GM21786 (cell line): Measurements from ENCODE around the gene ASF1B.

Experiments
- ATAC-seq: cut with Tn5 transposase; IDR thresholded peaks from one replicate; pipeline ENCODE4 v1.9.1; 2021; ENCODE audit not compliant: unreplicated experiment

ASF1B gene

DNA sequence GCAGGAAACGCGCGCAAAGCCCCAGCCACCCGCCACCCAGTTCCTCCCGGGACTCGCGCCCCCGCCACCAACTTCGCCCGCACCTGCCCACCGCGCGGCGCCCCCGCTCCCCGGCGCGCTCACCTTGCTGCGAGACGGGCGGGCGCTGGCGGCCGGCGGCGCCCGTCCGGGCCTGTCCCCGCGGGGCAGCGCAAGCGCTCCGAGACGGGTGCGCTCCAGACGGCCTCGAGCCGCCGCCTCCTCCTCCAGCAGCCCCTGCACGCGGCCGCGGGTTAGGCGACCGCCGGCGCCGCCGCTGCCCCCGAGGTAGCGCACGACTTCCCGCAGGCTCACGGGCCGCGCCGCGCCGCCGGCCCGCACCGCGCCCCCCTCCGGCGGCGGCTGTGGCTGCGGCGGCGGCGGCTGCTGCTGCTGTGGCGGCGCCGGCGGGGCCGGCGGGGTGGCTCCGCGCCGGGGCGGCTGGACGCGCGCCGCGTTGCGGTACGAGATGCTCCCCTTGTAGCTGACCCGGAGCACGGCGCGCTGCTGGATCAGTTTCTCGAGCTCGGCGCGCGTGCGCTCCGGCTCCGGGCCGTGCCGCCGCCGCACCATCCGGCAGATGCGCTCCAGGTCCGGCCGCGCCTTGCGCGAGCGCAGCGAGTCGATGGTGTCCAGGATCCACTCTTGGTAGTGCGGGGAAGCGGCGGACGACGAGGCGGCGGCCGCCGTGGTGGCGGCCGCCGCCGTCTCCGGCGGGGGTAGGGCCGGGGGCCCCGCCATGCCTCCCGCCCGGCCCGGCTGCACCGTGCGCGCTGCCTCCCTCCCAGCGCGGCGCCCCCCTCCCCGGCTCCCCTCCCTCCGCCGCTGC is 46.5 kb downstream of the ASF1B start:
- ATAC-seq: no peak

DNA sequence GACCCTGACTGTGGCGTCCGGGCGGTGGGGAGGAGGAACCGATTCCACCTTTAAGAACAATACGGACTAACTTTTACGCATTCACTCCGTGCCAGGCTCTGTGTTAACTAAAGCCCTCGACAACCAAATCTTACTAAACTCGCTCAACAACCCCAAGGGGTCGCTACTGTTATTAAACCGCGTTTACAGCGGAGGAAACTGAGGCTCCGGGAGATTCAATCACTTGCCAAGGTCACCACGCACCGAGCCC is 47.1 kb downstream of the ASF1B start:
- no peak for ATAC-seq

DNA sequence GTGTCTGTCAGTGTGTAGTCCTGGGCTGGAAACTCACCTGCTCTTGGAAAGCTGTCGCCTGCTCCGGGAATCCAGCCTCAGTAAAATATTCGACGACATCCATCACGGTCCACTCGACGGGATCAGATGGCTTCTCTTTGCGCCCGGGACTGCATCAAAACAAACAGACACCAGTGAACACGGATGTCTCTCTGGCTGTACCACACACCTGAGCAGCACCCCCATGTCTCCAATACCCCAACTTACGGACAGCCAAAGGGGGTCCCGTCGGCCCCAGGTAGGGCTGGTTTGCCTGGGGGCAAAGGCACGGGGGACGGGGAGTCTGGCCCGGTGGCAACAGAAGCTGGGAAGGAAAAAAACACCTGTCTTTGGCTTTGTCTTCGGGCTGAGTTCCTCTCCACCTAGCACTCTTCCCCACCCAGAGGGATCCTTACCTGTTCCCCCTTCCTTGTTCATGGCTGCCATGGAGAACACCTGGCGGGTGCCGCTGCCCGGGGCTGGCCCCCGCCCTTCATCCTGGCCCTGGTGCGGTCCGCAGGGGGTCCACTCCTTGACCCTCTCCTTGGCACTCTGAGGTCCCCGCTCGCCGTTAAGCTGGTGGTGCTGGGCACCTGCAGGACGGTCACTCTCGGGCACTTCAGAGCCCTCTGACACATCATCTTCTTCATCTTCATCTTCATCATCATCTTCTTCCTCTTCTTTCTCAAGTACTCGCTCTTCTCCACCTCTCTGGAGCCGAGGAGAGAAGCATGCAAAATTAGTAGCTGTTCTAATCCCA is 47.6 kb downstream of the ASF1B start:
- no peak for ATAC-seq

DNA sequence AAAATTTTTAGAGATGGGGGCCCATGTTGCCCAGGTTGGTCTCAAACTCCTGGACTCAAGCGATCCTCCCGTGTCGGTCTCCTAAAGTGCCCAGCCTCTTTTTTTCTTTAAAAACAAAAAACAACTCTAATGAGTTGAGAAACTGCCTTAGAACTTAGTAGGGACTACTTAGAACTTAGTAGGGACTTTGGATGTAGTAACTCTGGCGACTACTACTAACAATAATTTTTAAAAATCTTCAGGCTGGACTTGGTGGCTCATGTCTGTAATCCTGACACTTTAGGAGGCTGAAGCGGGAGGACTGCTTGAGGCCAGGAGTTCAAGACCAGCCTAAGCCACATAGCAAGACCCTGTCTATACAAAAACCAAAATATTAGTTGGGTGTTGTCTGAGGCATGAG is 50.3 kb downstream of the ASF1B start:
- ATAC-seq: no peak

DNA sequence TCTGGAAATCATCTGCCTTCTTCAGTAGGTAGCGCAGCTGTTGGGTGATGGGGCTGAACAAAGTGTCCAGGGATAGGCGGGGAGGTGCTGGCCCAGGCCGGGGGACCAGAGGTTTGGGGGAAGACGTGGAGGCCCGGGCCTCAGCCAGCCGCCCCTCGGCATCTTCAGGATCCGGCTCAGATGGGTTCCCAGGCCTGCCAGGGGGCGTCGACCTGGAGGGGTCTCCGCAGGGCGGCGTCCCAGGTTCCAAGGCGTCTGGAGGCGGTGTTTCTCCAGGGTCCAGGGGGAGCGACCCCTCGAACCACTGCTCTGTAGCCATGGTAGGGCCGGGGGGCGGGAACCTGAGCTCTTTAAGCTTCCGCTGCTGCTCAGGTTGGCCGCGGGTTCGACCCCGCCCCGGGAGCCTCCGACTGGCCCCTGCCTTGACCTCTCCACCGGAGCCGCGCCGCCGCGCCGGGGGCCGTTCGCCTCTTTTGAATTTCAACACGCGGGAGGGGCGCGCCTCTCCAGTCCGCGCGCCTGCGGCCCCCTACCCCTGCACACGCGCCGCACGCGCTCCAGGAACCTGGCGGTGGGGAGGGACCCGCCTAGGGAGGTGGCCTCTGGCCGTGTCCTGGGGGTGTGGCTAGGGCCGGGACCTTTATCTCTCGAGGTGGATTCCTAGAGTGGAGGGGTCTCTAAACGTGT is 50.9 kb downstream of the ASF1B start, which contains the start of gene C19orf67:
Gene C19orf67, minus strand, starts transcription at position 475 of the 687 bp plus-strand sequence. Its CDS starts 156 bp downstream, at position 319.
- no peak for ATAC-seq

DNA sequence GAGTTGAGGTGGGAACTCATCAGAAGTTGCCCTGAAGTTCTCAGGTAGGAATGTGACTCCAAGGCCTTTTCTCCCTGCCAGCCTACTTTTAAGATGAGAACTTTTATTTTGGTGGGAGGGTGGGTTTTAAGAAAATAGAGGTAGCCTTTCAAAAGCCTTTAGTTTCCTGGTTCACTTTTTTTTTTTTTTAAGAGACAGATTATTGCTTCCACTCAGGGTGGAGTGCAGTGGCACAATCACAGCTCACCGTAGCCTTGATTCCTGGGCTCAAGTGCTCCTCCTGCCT is 53.8 kb downstream of the ASF1B start:
- no peak for ATAC-seq

DNA sequence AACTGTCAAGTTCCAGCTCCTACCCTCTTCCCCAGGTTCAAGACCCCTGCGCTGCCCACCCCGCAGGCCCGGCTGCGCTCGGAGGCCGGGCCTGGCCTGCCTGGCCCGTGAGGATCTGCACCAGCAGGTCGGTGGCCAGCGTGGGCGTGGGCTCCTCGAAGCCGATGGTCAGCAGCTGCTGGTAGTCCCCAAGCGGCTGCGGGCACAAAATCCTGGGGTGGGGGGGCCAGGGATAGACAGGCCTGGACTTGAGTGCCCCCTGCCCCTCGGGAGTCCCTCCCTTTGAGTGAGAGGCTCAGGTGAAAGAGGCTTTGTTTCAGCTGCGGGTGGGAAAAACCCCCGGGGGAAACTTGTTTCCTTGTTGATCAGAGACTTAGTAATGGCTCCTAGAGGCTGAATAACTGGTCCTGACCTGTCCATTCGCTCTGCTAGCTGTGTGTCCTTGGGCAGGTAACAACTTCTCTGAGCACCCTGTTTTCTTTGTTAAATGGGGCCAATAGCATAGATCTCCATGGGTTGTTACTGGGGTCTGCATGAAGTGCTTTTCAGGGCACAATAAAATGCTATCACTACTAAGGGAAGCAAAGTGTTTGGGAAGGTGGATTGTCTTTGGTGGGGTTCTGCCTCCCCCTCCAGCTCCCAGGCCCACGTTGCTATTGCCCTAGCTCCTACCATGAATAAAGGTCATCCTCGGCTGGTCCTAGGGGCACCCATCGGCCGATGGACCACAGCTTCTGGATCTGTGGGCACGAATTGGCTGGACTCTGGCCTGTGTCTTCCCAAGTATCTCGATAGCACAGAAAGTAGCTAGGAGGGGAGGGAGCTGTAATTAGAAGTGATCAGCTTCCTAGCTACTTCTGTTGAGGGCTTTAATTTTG is 54.4 kb downstream of the ASF1B start:
- peak; percentile 9 for ATAC-seq

DNA sequence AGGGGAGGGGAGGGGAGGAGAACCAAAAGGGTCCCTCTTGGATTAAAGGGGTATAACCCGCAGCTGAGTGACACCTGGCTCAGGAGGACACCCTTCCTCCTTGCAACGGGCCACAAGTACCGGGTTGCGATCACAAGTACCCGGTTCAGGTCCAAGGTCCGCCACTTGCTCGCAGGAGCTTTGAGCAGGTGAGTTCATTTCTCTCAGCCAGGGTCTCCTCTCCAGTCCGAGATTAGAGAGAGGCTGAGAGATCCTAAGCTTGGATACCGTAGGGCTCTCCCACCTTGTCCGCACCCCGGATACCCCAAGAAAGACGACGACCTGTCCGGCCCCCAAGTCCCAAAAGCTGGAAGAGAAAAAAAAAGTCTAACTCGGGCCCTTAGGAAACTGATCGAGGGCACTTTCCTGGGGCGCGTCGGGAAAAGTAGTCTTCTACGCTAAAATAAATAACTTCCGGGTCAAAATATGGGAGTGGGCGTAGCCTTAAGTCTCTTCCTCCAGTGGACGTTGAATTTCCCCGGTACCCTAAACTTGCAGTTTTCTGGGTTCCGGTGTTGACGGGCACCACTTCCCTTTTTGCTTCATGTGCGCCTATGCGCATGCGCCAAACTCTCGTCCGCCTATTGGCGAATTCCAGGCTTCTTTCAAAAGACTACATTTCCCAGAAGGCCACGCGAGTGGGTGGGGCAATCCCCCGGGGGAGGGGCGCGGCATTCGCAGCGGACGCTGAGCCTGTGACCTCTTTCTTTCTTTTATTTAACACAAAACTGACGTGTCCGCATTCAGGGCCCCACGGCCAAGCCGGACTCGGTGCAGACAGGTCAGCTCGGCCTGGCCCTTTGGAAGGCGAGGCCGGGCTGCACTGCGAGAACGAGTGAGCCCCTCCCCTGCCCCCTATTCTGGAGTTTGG is 55.2 kb downstream of the ASF1B start:
- peak; percentile 88 for ATAC-seq

DNA sequence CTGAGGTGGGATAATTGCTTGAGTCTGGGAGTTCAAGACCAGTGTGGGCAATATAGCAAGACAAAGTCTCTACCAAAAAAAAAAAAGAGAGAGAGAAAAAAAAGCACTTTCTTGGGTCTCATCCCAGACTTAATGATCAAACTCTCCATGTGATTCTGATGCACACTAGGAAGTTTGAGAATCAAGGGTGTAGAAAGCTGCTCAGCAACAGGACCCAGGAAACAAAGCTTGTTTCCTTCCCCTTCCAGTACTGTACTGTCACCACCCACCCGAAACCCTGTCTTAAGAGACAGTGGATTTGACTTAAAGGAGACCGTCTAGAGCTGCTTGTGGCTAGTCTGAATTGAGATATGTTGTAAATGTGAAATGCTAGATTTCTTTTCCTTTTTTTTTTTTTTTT is 58.0 kb downstream of the ASF1B start:
- no peak for ATAC-seq

DNA sequence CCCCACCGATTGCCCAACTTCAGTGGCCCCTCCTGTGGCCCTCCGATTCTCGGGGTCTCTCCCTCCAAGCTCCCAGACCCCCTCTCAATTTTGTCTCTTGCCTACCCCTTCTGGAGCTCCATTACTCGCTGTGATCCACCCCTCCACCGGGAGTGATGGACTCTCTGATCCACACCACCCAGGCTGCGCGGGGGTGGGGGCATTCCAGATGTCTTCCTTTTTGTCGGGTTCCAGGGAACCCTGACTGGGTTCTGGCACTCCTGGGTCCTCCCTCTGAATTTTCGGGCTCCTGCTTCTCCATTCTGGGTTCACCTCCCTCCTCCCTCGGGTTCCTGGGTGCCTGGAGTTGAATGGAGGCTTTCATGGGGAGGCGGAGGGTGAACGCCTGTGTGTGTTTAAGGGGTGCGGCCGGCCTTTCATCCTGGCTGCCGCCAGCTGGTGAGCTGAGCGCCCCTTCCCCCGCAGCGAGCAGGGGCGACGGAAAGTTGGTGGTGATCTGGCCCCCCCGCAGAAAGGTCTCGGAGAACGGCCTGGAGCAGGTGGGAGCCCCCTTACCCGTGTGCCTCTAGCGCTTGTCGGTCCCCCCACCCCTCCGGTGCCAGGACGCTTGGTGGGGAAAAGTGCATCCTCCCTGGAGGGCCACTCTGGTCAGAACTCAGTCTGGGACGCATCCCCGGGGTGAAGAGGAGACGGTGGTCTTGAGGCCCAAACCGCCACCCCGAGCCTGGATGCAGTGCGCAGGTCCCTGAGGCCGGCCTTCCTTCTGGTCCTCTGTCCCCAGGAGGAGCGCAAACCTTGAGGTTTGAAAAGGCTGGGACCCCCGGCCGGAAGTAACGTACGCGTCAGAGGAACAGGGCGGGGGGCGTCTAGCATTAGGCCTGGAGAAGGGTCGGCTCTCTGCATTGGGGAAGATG is 62.2 kb downstream of the ASF1B start:
- no peak for ATAC-seq

DNA sequence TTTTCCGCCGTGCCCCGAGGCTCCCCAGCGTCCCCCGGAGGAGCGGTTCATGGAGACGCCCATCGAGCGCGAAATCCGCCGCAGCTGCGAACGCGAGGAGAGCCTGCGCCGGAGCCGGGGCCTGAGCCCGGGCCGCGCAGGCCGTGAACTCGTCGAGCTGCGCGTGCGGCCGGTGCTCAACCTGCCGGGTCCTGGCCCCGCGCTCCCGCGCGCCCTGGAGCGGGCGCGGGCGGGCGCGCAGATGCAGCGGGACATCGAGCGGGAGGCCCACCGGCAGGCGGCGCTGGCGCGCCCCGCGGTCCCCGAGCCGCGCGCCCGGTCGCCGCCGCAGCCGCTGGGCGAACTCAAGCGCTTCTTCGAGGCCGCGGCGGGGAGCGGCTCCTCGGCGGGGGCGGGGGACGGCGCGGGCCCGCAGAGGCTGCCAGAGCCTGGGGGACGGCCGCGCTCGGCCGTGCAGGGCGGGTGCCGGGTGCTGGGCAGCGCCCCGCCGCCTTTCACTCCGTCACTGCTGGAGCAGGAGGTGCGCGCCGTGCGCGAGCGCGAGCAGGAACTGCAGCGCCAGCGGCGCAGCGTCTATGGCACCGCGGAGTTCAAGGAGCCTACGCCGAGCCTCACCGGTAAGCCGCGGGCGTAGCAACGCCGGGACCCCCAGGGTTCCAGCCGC is 63.0 kb downstream of the ASF1B start:
- no peak for ATAC-seq

DNA sequence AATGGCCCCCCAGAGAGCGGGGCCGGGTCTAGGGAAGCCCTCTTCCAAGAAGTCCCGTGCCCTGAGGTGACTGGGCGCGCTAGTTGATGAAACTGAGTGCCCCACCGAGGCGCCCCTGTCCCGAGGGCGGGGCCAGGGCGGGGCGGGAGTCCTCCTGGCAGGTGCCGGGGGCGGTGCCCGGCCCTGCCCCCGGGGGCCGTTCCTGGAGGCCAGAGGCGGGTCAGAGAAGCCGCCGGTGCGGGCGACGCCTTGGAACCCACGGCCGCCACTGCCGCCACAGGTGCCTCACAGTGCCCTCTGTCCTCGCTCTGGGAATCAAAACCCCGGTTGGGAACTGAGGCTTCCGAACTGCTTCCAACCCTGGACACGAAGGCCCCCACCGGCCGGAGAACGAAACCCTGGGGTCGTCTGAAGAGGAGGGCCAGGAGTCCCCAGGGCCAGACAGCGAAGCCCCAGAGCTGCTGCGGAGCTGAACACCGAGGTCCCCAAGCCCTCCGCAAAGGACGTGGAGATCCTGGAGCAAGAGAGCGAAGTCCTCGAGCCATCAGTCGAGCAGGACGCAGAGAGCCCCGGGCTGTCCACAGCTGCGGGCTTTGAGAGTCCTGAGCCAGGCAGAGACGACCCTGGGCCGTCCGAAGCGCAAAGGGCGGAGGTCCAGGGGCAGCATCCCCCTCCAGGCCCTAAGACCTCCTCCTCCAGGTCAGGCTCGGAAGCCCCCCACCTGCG is 63.7 kb downstream of the ASF1B start, which contains the start of gene MISP3:
Gene MISP3, plus strand, starts transcription at position 252 of the 726 bp plus-strand sequence. CDS start 524 bp downstream, outside the sequence.
- ATAC-seq: no peak

DNA sequence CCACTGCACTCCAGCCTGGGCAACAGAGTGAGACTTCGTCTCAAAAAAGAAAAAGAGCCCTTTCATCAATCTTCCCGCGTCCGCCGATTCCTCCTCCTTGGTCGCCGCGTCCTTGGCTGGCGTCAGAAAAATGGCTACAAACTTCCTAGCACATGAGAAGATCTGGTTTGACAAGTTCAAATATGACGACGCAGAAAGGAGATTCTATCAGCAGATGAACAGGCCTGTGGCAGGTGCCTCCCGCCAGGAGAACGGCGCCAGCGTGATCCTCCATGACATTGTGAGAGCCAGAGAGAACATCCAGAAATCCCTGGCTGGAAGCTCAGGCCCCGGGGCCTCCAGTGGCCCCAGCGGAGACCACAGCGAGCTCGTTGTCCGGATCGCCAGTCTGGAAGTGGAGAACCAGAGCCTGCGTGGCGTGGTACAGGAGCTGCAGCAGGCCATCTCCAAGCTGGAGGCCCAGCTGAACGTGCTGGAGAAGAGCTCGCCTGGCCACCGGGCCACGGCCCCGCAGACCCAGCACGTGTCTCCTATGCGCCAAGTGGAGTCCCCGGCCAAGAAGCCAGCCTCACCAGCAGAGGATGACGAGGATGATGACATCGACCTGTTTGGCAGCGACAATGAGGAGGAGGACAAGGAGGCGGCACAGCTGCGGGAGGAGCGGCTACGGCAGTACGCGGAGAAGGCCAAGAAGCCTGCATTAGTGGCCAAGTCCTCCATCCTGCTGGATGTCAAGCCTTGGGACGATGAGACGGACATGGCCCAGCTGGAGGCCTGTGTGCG is 65.9 kb downstream of the ASF1B start:
- ATAC-seq: no peak
